GDM1 (cell line): ENCODE measurements around the gene SLC47A2.

Source experiments
- DNase-seq: peaks from one replicate; lab custom pipeline; 2025; lab: John Stamatoyannopoulos, UW

SLC47A2 gene

GRCh38 chr17:19728084-19728495 lies 11.7 kb upstream of the SLC47A2 start:
- DNase-seq = no peak

- no peak for DNase-seq
These were observed 11.2 kb upstream of the SLC47A2 start for GRCh38 chr17:19727501-19728078.

- DNase-seq = no peak
These were observed 10.4 kb upstream of the SLC47A2 start for GRCh38 chr17:19726631-19727376.

GRCh38 chr17:19725486-19725885 lies 9.1 kb upstream of the SLC47A2 start:
- no peak for DNase-seq

- no peak for DNase-seq
These were observed 8.4 kb upstream of the SLC47A2 start for GRCh38 chr17:19724501-19725420.

- DNase-seq = no peak
These were observed 7.6 kb upstream of the SLC47A2 start for GRCh38 chr17:19723964-19724363.

GRCh38 chr17:19720631-19721426 lies 4.4 kb upstream of the SLC47A2 start:
- no peak for DNase-seq

GRCh38 chr17:19720210-19720475 lies 3.8 kb upstream of the SLC47A2 start:
- DNase-seq = no peak

- no peak for DNase-seq
These were observed 3.2 kb upstream of the SLC47A2 start for GRCh38 chr17:19719355-19720209.

GRCh38 chr17:19718613-19719354 lies 2.4 kb upstream of the SLC47A2 start:
- no peak for DNase-seq

- DNase-seq = no peak
These were observed 1.7 kb upstream of the SLC47A2 start for GRCh38 chr17:19718041-19718612.

- DNase-seq = no peak
These were observed 1.1 kb upstream of the SLC47A2 start for GRCh38 chr17:19717411-19717908.

GRCh38 chr17:19717031-19717360 lies 612 bp upstream of the SLC47A2 start:
- no peak for DNase-seq

- DNase-seq = no peak
These were observed 1.6 kb downstream of the SLC47A2 start for GRCh38 chr17:19714542-19715411.

- no peak for DNase-seq
These were observed 2.5 kb downstream of the SLC47A2 start for GRCh38 chr17:19713901-19714361.

GRCh38 chr17:19713462-19713861 lies 2.9 kb downstream of the SLC47A2 start:
- no peak for DNase-seq

GRCh38 chr17:19712436-19713004 lies 3.9 kb downstream of the SLC47A2 start:
- DNase-seq = no peak

GRCh38 chr17:19709841-19710240 lies 6.5 kb downstream of the SLC47A2 start:
- no peak for DNase-seq
